ENCODE measurements around the gene TBC1D8. TPM values are rescaled to one million over a fixed set of nuclear protein-coding genes. Genes with fewer than 3 reads are reported as not detected.

The TBC1D8 gene
- total RNA-seq, 4 donors from 2014 or later: 19.5 to 46.9 (median 24.8) TPM

DNA sequence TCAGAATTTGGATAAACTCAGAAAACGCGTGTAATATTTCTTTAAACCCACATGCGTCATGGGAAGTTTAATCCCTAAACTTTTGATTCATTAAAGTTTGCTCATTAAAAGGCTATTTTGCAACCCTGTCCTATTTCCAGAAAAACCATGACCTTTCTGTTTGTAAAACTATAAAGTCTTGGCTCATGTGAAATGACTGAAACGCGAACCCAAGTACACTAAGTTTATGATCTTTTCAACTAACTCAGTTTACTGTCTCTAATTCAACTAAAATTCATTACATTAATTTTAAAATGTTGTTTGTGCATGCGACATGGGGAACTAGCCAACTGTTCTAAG lies 153.0 kb downstream of the TBC1D8 start:
- H3K27me3 ChIP-seq: no peaks in the 10 kb centered on the region
- peaks cover 0 to 12% (median 5%) of the 10 kb centered on the region in 3 donors for H3K4me1 ChIP-seq
- no peak overlapping the region for H3K27ac ChIP-seq
- H3K4me3 ChIP-seq: no peak overlapping the region
- intact Hi-C loops (cut with DNase I): no loop called here
- H3K9me3 ChIP-seq: no peaks in the 10 kb centered on the region
- TF ChIP-seq, protein P1, sequence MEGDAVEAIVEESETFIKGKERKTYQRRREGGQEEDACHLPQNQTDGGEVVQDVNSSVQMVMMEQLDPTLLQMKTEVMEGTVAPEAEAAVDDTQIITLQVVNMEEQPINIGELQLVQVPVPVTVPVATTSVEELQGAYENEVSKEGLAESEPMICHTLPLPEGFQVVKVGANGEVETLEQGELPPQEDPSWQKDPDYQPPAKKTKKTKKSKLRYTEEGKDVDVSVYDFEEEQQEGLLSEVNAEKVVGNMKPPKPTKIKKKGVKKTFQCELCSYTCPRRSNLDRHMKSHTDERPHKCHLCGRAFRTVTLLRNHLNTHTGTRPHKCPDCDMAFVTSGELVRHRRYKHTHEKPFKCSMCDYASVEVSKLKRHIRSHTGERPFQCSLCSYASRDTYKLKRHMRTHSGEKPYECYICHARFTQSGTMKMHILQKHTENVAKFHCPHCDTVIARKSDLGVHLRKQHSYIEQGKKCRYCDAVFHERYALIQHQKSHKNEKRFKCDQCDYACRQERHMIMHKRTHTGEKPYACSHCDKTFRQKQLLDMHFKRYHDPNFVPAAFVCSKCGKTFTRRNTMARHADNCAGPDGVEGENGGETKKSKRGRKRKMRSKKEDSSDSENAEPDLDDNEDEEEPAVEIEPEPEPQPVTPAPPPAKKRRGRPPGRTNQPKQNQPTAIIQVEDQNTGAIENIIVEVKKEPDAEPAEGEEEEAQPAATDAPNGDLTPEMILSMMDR (IDR thresholded peaks at IDR 0.05): no peak
- no peak for TF ChIP-seq POLR2A (IDR thresholded peaks at IDR 0.05)
- no peak for DNase-seq
- 70 to 80% methylated on average over 6 of the region's 6 CpGs for WGBS, 2 donors
- H3K36me3 ChIP-seq: peaks cover 0 to 42% (median 0%) of the 10 kb centered on the region in 3 donors

DNA sequence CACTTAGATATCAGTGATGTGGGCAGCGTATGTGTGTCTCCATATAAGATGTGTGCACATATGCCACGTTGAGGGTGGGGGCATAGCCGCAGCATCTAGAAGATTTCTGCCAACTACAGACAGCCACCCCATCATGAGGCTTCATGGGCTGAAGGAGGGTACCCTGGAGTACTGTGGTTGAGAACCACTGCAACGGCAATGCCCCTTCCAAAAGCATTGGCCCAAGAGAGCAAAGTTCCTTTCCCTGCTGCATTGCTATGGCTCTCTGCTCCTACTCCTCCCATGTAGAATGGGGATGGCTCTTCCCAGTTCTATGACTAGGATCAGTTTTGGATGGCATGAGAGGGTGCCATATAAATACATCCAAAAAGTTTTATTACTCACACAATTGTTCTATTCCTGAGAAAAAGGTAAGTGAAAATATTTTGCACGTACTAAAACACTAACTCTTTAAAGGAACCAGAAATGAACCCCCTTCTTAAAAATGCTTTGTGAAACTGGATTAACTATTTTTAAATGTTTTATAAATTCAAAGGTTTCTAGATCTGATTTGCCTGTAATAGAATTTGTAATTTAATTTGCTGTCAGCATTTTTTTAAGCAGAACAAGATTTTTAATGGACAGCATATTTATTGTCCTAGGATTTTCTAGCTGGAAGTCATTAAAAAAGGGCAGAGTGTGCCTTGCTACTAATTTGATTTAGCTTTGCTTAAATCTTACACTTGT lies 153.5 kb downstream of the TBC1D8 start:
- 89 to 99% methylated on average over 4 to 5 of the region's 5 CpGs for WGBS, 2 donors
- no peak overlapping the region for H3K27ac ChIP-seq
- no peak overlapping the region for H3K4me3 ChIP-seq
- intact Hi-C loops (cut with DNase I): no loop called here
- TF ChIP-seq POLR2A (IDR thresholded peaks at IDR 0.05): no peak
- TF ChIP-seq, protein P1 (IDR thresholded peaks at IDR 0.05): no peak
- H3K4me1 ChIP-seq: peaks cover 0 to 7% (median 4%) of the 10 kb centered on the region in 3 donors
- H3K9me3 ChIP-seq: no peaks in the 10 kb centered on the region
- no peaks in the 10 kb centered on the region for H3K27me3 ChIP-seq
- H3K36me3 ChIP-seq: peaks cover 0 to 47% (median 0%) of the 10 kb centered on the region in 3 donors
- DNase-seq: no peak

DNA sequence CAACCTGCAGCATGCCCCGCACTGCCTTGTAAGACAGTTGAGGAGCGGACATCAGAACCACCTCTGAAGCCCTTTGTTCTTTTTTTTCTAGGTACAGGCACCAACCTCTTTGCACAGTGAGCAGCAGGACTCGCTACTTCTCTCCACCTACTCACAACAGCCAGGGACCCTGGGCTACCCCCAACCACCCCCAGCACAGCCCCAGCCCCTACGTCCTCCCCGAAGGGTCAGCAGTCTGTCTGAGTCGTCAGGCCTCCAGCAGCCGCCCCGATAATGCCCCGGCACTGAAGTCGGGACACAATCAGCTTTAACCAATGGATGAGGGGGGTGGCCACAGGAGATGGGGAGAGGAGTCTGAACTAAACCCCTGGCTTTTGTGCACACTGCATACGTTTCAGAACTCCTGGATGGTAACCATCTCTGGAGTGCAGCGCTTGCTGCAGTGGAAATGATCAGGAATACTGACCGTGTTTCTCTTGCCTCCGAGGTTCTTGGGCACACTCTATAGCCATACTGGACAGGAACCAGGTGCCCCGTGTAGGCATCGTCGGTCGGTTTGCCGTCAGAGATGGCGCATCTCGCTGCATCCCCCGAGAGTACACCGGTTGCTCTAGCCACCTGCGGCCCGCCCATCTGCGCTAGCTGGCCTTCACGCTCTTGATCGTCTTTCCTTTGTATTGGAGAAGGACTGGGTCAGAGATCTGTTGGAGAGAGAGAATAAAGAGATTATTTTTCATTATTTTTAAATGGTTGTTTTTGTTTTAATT lies 155.7 kb downstream of the TBC1D8 start:
- no peak overlapping the region for H3K27ac ChIP-seq
- intact Hi-C loops (cut with DNase I): no loop called here
- no peaks in the 10 kb centered on the region for H3K27me3 ChIP-seq
- H3K36me3 ChIP-seq: peaks cover 0 to 68% (median 5%) of the 10 kb centered on the region in 3 donors
- 89 to 94% methylated on average over 21 to 22 of the region's 28 CpGs for WGBS, 2 donors
- TF ChIP-seq, protein P1 (IDR thresholded peaks at IDR 0.05): no peak
- TF ChIP-seq POLR2A (IDR thresholded peaks at IDR 0.05): no peak
- H3K4me1 ChIP-seq: no peaks in the 10 kb centered on the region
- H3K9me3 ChIP-seq: no peaks in the 10 kb centered on the region
- no peak overlapping the region for H3K4me3 ChIP-seq
- DNase-seq: no peak

DNA sequence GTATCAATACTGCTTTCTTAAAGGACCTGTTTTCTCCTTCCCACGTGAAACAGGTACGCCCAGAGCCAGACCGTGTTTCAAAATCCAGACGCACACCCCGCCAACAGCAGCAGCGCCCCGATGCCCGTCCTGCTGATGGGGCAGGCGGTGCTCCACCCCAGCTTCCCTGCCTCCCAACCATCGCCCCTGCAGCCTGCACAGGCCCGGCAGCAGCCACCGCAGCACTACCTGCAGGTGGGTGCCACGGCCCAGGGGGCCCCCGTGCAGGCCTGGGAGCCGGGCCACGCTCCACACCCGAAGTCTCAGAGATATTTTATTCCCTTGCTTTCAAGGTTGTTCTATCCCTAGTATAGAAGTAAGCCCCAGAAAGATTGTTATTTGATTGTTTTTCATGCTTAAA lies 157.9 kb downstream of the TBC1D8 start:
- Histone ChIP-seq H3K4me1 (no peaks in the 10 kb centered on the region), H3K27ac (no peak overlapping the region), H3K27me3 (no peaks in the 10 kb centered on the region), H3K9me3 (no peaks in the 10 kb centered on the region), H3K36me3 (peaks cover 0 to 89% (median 5%) of the 10 kb centered on the region in 3 donors), H3K4me3 (no peak overlapping the region)
- DNase-seq: no peak
- TF ChIP-seq, protein P1 (IDR thresholded peaks at IDR 0.05): no peak
- WGBS, 2 donors: 83 to 84% methylated on average over 5 to 6 of the region's 17 CpGs
- intact Hi-C loops (cut with DNase I): loop anchor here (5.0 kb wide), 1 partner anchor 386 kb away; no protein-coding TSS in a partner anchor

DNA sequence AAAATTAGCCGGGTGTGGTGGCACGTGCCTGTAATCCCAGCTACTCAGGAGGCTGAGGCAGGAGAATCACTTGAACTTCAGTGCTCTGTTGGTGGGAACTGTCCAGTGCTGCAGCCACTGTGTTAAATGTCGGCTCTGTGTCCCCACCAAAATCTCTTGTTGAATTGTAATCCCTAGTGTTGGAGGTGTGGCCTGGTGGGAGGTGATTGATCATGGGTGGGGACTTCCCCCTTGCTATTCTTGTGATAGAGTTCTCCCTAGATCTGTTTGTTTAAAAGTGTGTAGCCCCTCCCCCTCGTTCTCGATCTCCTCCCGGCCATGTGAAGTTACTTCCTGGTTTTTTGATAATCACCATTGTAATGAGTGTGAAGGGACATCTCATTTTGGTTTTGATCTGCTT lies 158.9 kb downstream of the TBC1D8 start:
- DNase-seq: no peak
- no peaks in the 10 kb centered on the region for H3K9me3 ChIP-seq
- 74 to 75% methylated on average over 4 to 6 of the region's 6 CpGs for WGBS, 2 donors
- H3K27me3 ChIP-seq: no peaks in the 10 kb centered on the region
- H3K36me3 ChIP-seq: peaks cover 0 to 98% (median 5%) of the 10 kb centered on the region in 3 donors
- intact Hi-C loops (cut with DNase I): loop anchor here (5.0 kb wide), 1 partner anchor 385 kb away; no protein-coding TSS in a partner anchor
- no peak overlapping the region for H3K27ac ChIP-seq
- H3K4me3 ChIP-seq: no peak overlapping the region
- no peaks in the 10 kb centered on the region for H3K4me1 ChIP-seq
- no peak for TF ChIP-seq POLR2A (IDR thresholded peaks at IDR 0.05)
- TF ChIP-seq, protein P1 (IDR thresholded peaks at IDR 0.05): no peak

Data from esophagus squamous epithelium (tissue), 5 donors.